RPMI7951 (cell line): ENCODE results near the gene EIF4E2. TPM values are rescaled to one million over a fixed set of nuclear protein-coding genes. Genes with fewer than 3 reads are reported as not detected.

Experiments
- DNase-seq: peaks from one replicate; pipeline ENCODE4 v3.0.0-alpha.2; 2012; ENCODE audit warnings: low read depth
- total RNA-seq: library from RNA; depleted of rRNA; stranded (reverse); fragments of >200 nt; shearing (Covaris generic); gene quantifications from 2 replicates; pipeline ENCODE4 v1.2.3, GENCODE V29; 2014

EIF4E2 gene
- total RNA-seq, 1 experiment from 2014 or later, result 146 TPM

DNA sequence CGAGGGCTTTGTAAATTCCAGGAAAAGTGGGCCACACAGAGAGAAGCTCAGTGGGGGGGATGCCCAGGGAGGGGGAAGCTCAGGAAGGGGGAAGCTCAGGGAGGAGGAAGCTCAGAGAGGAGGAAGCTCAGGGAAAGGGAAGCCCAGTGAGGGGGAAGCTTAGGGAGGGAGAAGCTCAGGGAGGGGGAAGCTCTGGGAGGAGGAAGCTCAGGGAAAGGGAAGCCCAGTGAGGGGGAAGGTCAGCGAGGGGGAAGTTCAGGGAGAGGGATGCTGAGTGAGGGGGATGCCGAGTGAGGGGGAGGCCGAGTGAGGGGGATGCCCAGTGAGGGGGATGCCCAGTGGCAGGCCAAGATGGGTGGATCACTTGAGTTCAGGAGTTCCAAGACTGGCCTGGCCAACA, 11.8 kb upstream of the EIF4E2 start:
- no peak for DNase-seq

DNA sequence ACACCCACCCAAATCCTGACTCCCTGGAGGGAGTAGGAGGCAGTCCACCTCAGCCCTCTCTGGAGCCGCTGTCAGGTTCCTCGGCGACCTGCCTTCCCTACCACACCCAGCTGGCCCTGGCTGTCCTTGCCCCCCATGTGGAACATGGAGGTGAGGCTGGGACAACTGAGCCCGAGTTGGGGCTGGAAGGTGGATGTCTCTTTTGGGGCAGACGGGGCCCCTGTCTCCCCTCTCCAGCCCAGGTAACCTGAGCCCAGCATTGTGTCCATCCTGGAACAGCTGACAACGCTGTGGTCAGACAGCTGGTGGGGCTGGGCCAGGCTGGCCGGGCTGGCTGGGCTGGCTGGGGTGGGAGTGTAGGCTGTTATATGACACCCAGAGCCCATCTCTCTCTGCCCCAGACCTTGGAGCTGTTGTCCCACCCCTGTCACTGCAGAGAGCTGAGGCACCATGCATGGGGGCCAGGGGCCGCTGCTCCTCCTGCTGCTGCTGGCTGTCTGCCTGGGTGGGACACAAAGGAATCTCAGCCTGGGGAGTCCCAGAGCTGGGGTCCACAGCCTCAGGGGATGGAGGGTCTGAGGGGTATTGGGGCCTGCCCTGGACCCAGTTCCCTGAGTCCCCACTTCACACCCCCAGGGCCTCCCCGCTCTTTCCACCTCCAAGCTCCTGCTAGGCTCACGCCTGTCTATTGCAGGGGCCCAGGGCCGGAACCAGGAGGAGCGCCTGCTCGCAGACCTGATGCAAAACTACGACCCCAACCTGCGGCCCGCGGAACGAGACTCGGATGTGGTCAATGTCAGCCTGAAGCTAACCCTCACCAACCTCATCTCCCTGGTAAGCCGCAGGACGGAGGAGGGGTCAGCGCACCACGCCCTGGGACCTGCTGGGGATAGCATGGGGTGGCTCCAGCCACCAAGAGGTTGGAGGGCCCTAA, 10.9 kb upstream of the EIF4E2 start, which contains the start of gene CHRNG:
Gene CHRNG, plus strand, starts transcription at position 395 of the 934 bp plus-strand sequence. Its CDS starts 56 bp downstream, at position 451.
- no peak for DNase-seq

DNA sequence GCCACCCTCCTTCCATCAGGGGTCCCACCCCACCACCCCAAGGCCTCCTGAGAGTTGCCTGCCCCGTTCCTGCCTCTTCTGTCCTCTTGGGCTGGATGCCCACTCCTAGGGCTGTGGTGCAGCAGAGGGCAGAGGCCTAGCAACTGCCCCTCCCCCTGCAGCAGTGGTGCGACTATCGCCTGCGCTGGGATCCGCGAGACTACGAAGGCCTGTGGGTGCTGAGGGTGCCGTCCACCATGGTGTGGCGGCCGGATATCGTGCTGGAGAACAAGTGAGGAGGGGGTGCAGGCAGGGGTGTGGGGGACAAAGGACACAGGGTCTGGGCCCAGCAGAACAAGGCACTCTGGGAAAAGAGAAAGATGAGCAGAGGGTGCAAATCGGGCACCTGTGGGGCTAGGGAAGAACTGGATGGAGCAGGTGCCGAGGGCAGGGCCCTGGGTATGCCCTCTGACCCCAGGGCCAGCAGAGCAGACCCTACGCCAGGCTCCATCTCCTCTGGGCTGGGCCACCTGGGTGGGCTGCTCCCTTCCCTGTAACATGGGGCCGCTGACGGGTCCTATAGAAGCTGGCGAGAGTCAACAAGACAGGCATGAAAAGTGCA, 9.9 kb upstream of the EIF4E2 start:
- DNase-seq, result no peak

DNA sequence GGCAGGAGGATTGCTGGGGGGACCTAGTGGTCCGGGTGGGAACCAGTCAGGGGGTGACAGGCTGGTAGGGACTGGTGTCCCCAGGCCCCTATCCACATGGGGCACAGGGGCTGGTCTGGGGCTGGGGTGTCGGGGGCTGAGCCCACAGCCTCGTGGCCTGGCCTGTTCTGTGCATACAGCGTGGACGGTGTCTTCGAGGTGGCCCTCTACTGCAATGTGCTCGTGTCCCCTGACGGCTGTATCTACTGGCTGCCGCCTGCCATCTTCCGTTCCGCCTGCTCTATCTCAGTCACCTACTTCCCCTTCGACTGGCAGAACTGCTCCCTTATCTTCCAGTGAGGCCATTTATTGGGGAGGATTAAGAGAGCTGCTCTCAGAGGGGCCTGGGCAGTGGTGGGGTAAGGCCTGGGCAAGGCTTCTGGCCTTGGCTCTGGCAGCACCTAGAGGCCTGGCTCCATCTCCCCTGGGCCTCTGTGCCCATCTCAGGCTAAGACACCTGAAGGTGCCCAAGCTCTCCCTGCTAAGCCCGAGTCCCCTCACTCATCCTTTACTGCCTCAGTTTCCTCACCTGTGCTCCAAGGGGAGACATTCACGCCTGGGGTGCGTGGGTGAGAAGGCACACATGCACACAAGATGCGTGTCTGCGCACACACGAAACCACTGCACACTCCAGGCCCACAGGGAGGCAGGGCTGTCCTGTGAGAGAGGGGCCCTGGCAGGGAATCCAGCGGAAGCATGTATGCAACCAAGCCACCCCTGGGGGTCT, 9.1 kb upstream of the EIF4E2 start:
- no peak for DNase-seq

DNA sequence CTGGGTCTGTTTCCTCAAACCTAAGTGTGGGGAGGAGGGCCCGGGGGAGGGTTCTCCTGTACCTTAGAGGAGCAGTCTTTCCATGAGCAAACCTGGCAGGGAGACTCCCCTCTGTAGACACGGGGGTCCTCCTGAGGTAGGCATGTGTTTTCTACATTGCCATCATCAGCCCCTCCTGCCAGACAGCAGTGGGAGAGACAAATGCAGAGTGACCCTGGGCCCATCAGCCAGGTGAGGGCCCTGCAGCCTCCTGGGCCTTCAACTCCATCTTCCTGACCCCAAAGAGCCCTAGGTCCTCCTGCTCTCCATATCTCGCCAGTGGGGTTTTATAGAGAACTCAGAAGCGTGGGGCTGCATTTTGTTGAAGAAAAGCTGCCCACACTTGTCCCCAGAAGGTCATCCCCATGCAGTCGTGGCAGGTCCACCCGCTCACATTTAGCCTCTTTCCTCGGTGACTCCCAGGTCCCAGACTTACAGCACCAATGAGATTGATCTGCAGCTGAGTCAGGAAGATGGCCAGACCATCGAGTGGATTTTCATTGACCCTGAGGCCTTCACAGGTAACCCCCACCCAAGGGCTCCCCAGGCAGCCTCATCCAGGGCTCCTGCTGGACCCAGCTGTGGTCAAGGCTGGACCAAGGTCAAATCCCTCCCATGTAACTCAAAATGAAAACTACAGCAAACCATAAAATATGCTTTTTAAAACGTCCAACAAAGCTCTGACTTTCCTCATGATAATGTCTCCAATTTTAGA, 8.4 kb upstream of the EIF4E2 start:
- DNase-seq, result no peak

DNA sequence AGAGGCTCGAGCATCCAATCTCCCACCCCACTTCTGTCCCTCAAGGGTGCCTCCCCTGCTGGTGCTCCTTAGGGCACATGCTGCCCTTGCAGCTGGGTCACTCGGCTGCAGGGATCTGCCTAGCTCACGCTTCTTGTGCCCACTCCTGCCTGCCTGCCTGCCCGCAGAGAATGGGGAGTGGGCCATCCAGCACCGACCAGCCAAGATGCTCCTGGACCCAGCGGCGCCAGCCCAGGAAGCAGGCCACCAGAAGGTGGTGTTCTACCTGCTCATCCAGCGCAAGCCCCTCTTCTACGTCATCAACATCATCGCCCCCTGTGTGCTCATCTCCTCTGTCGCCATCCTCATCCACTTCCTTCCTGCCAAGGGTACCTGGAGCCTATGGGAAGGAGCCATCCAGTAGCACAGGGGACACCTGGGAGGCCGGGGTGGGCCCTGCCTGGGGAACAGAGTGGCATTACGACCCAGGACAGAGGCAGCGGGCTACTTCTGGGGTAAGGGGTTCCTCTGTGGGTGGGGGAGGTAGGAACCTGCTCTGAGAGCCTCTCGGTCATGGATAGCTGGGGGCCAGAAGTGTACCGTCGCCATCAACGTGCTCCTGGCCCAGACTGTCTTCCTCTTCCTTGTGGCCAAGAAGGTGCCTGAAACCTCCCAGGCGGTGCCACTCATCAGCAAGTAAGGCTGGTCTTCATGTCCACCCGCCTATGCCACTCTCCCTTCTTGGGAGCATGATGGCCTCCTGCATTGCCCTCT, 7.6 kb upstream of the EIF4E2 start:
- no peak for DNase-seq

DNA sequence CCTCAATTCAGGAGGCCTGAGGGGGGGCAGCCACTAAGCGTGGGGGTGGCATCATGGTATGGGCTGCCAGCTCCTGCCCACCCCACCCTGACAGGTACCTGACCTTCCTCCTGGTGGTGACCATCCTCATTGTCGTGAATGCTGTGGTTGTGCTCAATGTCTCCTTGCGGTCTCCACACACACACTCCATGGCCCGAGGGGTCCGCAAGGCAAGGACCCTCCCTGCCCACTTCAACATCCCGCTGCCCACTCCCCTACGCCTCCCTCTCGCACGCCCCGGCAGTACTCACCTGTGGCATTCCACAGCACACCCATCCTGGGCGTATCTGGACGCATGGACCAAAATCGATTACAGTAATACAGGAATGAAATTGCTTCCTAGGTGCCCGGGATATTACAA, 7.0 kb upstream of the EIF4E2 start:
- DNase-seq, result no peak

DNA sequence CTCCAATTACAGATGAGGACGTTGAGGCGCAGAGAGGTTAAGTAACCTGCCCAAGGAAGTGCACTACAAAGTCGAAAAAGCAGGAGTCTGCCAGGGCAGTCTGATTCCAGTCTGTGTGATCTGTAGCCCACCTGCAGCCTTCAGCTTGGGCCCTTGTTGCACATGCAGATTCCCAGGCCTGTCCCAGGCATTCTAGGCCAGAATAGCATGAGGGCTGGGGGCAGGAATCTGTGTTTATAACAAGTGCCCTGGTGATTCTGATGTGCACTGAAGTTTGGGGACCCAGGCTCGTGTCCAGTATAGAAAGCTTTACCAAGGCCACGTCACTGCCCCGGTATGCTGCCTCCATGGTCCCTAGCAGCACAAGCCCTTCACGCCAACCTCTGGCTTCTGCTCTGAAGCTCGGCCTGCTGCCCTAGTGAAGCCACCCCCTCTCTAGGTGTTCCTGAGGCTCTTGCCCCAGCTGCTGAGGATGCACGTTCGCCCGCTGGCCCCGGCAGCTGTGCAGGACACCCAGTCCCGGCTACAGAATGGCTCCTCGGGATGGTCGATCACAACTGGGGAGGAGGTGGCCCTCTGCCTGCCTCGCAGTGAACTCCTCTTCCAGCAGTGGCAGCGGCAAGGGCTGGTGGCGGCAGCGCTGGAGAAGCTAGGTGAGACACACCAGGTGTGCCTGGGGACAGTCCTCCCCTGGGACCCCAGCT, 6.4 kb upstream of the EIF4E2 start:
- no peak for DNase-seq

DNA sequence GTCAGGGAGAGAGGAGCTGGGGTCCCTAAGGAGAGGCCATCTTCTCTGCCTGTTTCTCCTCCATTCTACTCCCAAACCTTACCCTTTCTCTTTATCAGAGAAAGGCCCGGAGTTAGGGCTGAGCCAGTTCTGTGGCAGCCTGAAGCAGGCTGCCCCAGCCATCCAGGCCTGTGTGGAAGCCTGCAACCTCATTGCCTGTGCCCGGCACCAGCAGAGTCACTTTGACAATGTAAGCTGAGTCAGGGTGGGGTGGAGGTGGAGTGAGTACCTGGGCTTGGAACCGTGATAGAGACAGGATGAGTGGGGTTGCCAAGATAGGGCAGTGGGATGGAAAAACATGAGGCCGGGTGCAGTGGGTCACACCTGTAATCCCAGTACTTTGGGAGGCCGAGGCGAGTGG, 5.8 kb upstream of the EIF4E2 start:
- no peak for DNase-seq

DNA sequence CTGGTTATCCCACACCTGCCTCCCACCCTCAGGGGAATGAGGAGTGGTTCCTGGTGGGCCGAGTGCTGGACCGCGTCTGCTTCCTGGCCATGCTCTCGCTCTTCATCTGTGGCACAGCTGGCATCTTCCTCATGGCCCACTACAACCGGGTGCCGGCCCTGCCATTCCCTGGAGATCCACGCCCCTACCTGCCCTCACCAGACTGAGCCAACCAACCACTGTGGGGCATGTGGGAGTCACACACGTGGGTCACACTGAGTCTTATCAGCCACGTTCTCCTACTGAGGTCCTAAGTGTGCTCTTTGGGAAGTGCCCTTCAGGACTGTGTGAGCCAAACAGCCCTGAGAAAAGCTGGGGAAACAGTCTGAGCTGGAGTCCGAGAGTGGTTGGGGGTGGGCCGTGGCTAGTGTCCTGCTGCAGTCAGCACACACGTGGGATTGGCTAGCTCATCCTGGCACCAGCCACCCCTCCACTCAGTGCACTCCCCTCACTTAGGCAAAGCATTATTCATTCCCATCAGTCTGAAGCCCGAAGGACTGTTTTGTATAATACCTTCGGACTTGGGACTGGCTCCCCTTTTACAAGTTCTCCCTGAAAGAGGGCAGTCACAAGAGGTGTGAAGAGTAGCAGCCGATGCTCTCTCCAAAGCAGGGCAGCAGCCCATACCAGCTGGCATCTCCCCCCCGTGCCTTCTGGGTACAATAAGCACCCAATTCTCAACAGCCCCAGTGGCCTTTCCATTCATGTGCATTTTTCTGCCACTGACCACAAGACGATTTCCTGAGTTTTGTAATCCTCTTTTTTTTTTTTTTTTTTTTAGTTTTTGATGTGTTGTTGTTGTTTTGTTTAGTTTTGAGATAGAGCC, 4.7 kb upstream of the EIF4E2 start:
- DNase-seq, result no peak

DNA sequence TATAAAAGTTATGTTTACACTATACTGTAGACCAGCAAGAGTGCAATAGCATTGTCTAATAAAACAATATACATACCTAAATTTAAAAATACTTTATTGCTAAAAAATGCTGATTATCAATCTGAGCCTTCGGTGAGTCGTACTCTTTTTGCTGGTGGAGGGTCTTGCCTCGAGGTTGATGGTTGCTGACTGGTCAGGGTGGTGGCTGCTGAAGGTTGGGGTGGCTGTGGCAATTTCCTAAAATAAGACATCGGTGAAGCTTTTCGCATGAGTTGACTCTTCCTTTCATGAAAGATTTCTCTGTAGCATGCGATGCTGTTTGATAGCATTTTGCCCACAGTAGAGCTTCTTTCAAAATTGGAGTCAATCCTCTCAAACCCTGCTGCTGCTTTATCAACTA, 2.5 kb upstream of the EIF4E2 start:
- no peak for DNase-seq

DNA sequence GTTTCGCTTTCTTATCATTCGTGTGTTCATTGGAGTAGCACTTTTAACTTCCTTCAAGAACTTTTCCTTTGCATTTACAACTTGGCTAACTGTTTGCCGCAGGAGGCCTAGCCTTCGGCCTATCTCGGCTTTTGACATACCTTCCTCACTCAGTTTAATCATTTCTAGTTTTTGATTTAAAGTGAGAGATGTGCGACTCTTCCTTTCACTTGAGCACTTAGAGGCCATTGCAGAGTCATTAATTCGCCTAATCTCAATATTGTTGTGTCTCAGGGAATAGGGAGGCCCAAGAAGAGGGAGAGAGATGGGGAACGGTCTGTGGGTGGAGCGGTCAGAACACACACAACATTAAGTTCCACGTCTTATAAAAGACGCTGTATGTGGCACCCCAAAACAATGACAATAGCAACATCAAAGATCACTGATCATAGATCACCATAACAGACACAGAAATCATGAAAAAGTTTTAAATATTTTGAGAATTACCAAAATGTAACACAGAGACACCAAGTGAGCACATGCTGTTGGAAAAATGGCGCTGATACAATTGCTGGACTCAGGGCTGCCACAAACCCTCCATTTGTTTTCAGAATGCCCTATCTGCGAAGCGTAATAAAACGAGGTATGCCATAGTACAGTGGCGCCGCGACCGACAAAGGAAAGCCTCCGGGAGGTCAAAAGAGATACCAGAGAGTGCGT, 685 bp upstream of the EIF4E2 start:
- no peak for DNase-seq

DNA sequence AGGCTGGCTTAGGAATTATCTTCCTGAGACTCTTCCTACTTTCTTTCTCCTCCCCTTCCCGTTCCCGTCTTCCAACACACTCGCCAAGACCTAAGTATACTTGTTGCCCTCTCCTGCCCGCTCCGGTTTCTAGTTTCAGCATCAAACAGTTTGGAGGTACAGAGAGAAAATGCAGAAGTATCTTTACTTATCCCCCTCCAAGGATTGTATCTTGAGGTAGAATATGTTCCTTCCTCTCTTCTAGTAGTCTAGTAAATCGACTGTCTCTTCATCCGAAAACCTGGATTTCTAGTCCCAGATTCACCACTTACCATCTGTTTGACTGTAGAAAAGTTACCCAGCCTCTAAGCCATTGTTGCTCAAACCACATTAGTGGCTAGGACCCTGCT, 755 bp downstream of the EIF4E2 start:
- no peak for DNase-seq

DNA sequence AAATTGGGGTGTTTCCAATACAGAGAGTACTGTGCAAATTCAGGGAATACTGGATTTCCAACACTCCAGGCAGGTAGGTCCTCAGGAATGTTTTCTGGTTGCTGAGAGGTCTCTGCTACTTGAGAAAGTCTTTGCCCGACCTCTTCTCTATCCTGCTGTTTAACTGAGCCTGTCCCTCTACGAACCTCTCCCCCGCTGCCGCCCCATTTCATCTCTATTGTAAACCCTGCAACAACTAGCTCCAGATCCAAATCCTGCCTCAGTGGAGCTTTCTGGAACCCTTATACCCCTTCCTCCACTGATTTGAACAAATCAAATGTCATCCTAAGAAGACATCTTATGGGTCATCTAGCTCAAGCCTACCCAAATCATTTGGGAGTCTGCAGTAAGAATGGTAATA, 1.3 kb downstream of the EIF4E2 start:
- no peak for DNase-seq

DNA sequence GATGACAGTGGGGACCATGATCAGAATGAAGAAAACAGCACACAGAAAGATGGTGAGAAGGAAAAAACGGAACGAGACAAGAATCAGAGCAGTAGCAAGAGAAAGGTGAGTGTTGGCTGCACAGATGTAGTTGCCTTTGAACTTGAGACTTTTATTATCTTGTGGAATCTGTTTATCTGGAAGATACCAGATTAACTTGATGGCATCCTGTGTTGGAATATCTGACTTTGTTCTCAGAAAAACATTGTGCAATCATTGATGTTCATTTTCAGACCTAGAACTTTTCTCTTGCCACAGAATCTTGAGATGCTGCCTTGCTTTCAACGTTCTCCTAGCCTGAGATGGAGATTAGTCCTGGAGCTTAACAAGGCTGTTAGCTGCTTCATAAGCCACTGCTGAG, 5.9 kb downstream of the EIF4E2 start:
- no peak for DNase-seq

DNA sequence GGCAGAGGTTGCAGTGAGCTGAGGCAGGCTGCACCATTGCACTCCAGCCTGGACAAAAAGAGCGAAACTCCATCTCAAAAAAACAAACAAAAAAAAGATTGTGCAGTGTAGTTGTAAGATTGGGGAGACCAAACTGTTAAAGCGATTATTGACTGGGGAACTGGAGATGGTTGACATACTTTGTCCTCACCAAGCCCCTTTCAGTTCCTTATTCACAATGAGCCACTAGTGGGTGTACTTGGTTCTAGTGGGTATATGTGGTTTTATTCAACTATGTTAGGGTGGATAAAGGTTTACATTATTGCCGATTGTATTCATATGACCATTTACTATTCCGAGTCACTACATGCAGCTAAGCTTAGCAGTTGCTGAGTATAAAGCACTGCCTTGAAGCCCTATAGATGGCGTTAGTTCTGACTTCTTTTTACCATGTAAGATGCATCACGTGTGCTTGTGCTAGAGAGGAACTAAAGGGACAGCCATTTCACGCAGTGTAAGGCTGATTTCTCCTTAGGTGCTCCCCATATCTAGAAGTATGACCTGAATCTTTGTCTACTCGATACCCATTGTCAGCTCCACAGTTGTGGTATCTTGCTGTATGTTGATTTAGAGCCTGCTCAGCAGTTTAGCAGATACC, 12.1 kb downstream of the EIF4E2 start:
- DNase-seq, result no peak

DNA sequence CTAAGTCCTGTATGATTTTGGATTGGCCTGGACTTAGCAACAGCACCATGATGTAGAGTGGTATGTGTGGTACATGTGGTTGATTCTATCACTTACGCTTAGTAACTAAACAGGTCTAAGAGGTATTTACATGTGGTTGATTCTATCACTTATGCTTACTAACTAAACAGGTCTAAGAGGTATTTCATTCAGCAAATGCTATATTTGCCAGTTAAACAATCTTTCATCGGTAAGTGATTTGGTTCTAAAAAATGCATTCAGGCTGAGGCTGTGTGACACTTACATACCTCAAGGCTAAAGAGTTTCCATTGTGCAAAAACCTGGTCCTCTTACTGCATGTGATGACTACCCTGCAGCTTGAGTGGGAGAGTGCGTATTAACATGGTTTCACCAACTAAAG, 13.1 kb downstream of the EIF4E2 start:
- DNase-seq, result no peak

DNA sequence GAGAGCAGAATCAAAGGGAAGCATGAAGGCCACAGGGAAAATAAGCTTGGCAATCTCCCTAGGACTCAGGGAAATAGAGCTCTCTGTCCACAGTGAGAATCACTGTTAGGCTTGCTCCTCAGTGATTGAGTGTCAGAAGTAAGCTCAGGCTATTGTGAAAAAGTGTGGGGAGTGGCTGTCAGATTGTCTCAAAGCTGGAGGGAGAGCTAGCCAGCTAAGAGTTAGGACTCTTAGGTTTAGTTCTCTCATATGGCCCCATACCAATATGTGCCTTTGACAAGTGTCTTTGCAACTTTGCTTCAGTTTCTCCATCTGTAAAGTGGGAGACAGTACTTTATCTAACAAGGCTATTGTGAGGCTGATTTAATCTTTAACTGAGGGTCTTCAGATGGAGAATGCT, 17.2 kb downstream of the EIF4E2 start:
- DNase-seq, result peak; percentile 26
